Iris pigment epithelial cell (primary cell): Measurements from ENCODE around the gene NTM.

Experiments used
- DNase-seq: peaks from one replicate; pipeline ENCODE4 v3.0.0-alpha.2; 2011; ENCODE audit warnings: low read depth

The NTM gene

DNA sequence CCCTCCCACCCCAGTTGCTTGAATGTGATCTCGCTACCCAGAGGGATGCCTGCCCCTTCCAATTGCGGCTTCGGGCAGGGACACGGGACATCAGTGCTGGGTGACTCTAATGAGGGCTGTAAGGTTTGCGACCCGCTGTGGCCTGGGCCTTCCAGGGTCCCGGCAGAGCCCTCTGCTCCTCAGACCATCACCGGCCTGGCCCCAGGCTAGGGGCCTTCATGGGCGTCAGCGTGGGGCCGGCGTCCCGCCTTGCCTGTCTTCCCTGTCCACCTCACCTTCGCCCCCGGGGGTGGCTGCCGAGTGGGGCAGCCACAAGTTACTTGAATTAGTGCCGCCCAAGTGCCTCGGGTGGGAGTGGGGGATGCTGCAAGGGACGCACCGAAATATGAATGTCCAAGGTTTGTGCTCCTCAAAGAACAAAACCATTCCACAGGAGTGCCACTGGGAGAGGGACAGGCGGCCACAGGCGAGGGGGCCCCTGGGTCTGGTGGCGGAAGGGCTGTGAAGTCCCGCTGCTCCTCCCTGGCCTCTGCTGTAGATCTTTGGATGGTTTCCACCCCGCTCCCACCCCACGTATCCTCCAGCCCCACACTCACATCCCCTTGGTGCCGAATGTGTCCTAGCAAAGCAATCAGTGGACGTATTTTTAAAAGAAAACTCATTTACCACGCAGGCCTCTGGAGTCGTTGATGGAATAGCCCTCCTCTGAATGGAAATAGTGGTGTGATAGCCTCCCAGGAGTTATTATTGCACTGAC is 317.1 kb downstream of the NTM start:
- DNase-seq = no peak

GRCh38 chr11:131688048-131688693 is 317.8 kb downstream of the NTM start:
- DNase-seq = peak; percentile 48

GRCh38 chr11:131689049-131689925 is 318.9 kb downstream of the NTM start:
- DNase-seq = no peak

DNA sequence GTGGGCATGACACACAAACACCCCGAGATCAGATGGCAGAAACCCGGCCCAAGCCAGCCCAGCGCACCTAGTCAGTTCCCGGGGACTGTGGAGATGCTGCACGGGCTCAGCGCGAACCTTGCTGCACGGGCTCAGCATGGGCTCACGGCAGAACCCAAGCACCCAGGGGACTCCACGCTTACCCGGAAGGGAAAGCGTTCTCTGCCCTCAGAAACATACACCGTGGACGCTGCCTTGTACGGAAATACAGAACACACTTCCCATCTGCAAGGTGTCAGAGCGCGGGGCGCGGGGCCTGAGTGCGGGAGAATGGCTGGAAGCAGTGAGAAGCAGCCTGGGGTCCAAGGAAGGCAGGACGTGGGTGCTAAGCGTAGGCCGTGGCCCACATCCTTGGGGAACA is 319.9 kb downstream of the NTM start:
- DNase-seq = no peak

DNA sequence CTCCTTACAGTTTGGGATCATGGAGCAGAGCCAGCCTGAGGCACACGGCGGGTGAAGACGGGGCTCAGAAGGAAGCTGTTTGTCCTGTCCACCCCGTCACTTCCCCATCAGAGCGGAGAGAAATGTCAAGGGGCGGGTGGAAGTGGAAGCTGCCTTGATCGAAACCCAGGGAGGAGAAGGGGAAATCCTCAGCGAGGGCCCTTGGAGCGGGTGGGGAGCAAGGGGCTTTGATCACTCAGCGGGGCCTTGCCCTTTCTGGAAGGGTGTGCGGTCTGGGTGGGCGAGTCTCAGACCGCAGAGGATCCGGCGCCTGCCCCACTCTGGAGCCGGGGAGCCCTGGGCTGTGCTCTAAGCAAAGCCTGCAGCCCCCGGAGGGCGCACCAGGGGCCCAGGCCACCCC is 320.4 kb downstream of the NTM start:
- no peak for DNase-seq

GRCh38 chr11:131691181-131692041 is 321.0 kb downstream of the NTM start:
- peak; percentile 37 for DNase-seq

DNA sequence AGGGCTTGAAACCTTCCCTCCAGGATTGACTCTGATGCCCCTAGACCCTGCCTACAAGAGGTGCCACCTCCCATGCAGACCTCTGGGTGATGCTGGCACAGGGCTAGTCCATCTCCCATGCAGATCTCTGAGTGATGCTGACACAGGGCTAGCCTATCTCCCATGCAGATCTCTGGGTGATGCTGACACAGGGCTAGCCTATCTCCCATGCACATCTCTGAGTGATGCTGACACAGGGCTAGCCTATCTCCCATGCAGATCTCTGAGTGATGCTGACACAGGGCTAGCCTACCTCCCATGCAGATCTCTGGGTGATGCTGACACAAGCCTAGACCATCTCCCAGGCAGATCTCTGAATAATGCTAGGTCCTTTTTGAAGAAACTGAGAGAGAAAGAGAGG is 321.7 kb downstream of the NTM start:
- no peak for DNase-seq

GRCh38 chr11:131692961-131693360 is 322.5 kb downstream of the NTM start:
- DNase-seq = no peak

GRCh38 chr11:131693756-131694155 is 323.3 kb downstream of the NTM start:
- DNase-seq = no peak

DNA sequence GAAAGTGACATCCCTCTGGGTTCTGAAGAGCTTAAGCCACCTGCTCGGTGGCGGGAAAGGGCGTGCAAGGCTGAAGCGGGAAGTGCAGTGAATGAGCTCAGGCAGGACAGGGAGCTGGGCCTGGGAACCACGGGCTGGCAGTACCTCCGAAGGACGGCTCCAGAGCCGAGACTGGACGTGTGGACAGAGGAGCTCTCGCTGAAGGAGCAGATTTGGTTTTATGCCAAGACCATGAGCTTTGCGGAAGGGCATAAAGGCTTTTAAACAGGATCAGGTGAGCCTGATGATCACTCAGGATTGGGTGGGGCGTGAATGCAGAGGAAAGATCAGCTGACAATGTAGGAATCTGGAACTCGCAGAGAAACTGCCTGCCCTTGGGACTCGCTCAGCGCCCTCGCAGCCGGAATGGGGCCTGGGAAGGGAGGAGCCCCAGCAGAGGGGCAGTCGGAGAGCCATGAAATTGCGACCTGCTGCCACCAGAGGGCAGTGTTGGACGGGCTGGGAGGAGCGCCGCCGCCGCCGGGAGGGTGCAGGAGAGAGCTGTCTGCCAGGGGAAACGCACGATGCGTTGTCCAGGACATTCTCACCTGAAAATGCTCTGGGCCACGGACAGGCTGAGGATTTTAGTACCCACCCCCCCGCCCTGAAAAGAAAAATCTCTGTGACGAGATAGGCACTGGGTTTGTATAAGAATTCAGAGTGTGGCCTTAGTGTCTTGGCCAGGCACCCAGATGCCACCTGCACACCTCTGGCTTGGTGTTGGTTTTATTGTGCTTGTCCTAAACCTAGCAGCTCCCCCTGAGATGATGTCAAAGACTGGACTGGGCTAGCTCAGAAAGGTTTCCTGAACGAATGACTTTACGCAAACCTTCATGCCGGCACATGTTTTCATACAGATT is 324.4 kb downstream of the NTM start:
- peak; percentile 73 for DNase-seq

- no peak for DNase-seq
Observed at GRCh38 chr11:131695889-131696429, 325.5 kb downstream of the NTM start.

DNA sequence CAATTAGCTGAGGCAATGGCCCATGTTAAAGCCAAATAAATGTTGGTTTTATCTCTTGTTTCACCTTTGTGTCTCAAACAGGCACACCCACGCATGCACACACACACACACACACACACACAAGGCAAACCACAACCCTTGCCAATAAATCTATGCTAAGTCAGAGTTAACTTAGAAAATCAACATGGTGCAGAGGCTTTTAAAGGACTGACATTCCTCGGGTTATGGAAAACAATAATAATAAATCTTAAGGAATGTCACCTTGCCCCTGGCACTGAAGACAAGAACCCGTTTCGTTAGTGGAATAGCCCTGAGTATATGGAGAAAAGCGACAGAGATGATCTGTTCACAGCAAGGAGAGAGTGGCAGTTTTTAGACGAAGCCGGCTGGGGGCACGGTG is 326.3 kb downstream of the NTM start:
- DNase-seq = no peak

DNA sequence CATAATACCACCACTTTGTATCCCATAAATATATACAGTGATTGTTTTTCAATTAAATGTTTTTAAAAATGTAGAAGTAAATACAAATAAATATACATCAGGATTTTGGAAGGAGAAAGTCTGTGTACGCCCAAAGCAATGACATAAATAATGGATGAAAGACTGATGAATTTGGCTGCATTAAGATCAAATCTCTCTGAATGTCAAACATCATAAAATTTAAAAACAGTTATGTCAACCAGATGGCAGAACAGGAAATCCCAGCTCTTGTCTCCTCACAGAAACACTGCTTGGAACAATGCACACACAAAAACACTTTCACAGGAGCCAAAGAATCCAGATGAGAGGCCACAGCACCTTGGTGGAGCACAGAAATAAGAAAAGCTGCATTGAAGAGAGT is 332.9 kb downstream of the NTM start:
- DNase-seq = no peak

DNA sequence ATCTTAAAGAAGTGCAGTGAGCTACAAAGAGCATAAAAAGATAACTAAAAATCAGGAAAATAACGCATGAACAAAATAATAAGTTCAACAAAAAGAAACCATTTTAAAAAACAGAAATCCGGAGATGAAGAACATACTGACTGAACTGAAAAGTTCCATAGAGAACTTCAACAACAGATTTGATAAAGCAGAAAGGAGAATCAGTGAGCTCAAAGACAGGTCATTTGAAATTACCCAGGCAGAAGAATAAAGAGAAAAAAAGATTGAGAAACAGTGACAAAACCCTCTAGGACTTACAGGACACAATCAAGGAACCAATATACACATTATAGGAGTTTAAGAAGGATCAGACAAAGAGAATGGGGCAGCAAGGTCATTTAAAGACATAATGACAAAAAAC is 334.3 kb downstream of the NTM start:
- DNase-seq = no peak

DNA sequence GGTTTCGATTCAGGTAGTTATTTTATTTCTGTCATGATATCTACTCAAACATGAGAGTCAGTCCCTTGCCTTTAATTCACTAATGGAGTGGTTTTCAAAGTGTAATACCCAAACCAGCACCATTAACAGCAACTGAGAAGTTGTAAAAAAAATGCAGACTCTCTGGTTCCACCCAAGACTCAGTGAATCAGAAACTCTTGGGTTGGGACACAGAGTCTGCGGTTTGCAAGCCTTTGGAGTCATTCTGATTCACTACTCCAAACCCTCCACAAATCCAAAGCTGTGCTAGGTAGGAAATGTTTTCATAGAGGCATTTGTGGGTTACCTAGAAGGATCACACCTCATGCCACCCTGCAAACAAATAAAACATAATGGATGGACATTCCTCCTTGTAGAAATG is 340.1 kb downstream of the NTM start:
- peak; percentile 8 for DNase-seq

- DNase-seq = no peak
Observed at GRCh38 chr11:131712897-131713296, 342.5 kb downstream of the NTM start.

DNA sequence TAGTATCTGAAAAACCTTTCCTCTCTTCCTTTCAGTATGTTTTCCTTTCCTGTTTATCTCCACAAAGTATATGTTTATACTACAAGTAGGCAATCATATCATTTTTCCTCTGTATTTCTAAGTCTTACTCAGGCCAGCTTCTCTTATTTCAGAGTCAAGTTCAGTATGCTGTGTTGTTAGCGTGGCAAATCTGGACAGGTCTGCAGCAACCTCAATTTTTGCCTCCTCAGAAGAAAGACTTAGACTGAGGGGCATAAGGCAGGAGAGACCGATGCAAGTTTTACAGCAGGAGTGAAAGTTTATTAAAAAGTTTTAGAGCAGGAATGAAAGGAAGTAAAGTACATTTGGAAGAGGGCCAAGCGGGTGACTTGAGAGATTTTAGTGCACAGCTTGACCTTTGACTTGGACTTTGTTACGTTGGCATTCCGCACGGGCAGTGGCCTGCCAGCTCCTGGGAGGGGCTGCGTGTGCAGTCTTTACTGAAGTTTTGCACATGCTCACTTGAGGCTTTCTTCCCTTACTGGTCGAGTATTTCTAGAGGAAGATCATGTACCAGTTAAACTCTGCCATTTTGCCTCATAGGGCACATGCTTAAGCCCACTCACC is 343.2 kb downstream of the NTM start:
- no peak for DNase-seq

- DNase-seq = no peak
Observed at GRCh38 chr11:131717616-131718015, 347.2 kb downstream of the NTM start.

DNA sequence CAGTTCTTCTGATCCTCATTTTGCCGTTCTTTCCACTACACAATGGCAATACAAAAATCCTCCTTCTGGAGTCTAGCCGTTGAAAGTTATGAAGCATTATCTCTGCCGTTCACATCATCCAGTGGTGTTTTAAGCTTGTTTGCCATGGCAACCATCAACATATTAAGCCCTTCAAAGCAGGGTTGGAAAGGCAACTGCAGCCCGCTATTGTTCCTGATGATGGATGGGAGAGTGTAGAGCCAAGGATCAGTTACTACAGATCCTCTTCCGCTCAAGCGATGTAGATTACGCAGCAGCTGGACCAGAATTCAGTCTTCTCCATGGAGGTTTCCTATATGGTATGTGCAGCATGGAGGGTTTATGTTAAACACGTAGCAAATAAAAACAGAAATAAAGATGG is 352.7 kb downstream of the NTM start:
- no peak for DNase-seq

DNA sequence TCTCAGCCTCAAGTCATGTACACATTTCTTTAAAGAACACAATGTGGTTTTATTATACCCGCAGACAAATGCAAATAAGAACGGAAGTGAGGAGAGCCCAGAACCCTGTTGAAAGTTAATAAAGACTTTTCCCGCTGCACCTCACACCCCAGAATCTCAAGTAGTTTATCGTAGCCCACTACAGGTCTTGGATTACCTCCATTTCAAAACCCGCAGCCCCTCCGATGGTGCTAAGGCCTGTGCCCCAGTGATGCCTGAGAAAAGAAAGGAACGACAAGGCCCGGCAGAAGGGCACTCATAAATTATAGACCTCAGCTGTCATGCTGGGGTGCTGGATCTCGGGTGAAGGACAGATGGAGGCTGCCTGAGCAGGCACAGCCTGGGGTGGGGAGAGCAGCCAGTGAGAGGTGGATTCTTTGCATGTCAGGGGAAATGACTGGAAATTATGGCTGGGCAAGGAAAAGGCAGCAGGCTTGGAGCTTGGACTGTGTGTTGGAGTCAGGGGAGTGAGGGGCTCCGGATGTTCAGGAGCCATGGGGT is 354.1 kb downstream of the NTM start:
- no peak for DNase-seq
